IPS-15b (cell line): Measurements from ENCODE around the gene SLC12A8.
A peak's percentile ranks its signal among the peaks of the same experiment; 100 is the strongest.

ENCODE experiments used
- H3K27me3 ChIP-seq: one replicate; pipeline ENCODE4 v1.6.1; 2013; ENCODE audit warnings: low read length; ENCODE audit not compliant: control insufficient read depth, insufficient read depth
- H3K36me3 ChIP-seq: one replicate; pipeline ENCODE4 v1.6.1; 2013; ENCODE audit warnings: low read length; ENCODE audit not compliant: control insufficient read depth, insufficient read depth
- H3K4me1 ChIP-seq: one replicate; pipeline ENCODE4 v1.6.1; 2013; ENCODE audit warnings: mild to moderate bottlenecking, low read length; ENCODE audit not compliant: control insufficient read depth, insufficient read depth
- H3K4me3 ChIP-seq: one replicate; pipeline ENCODE4 v1.5.1; 2013; ENCODE audit warnings: low read depth, low read length
- H3K9ac ChIP-seq: one replicate; pipeline ENCODE4 v1.6.1; 2013; ENCODE audit warnings: low read depth, mild to moderate bottlenecking, low read length
- H3K9me3 ChIP-seq: one replicate; pipeline ENCODE4 v1.6.1; 2013; ENCODE audit warnings: mild to moderate bottlenecking, low read length; ENCODE audit not compliant: control insufficient read depth, insufficient read depth

Gene SLC12A8

GRCh38 chr3:125140818-125141595, 71.5 kb downstream of the SLC12A8 start:
- H3K4me3 ChIP-seq = peak overlapping the region; percentile 56
- no peak overlapping the region for H3K9ac ChIP-seq
- peaks cover 15% of the 10 kb centered on the region for H3K4me1 ChIP-seq
- H3K9me3 ChIP-seq = no peaks in the 10 kb centered on the region
- peaks cover 14% of the 10 kb centered on the region for H3K27me3 ChIP-seq
- no peaks in the 10 kb centered on the region for H3K36me3 ChIP-seq

GRCh38 chr3:125140011-125140817, 72.3 kb downstream of the SLC12A8 start:
- Histone ChIP-seq H3K27me3 (peaks cover 14% of the 10 kb centered on the region), H3K4me3 (no peak overlapping the region), H3K4me1 (peaks cover 15% of the 10 kb centered on the region), H3K9me3 (no peaks in the 10 kb centered on the region), H3K9ac (no peak overlapping the region), H3K36me3 (no peaks in the 10 kb centered on the region)

GRCh38 chr3:125139386-125139785, 73.2 kb downstream of the SLC12A8 start:
- H3K36me3 ChIP-seq = no peaks in the 10 kb centered on the region
- no peak overlapping the region for H3K4me3 ChIP-seq
- H3K27me3 ChIP-seq = peaks cover 14% of the 10 kb centered on the region
- H3K9ac ChIP-seq = no peak overlapping the region
- H3K4me1 ChIP-seq = peaks cover 15% of the 10 kb centered on the region
- H3K9me3 ChIP-seq = no peaks in the 10 kb centered on the region

GRCh38 chr3:125137358-125138033, 75.1 kb downstream of the SLC12A8 start:
- Histone ChIP-seq H3K36me3 (no peaks in the 10 kb centered on the region), H3K4me3 (no peak overlapping the region), H3K9me3 (no peaks in the 10 kb centered on the region), H3K9ac (no peak overlapping the region), H3K27me3 (peaks cover 11% of the 10 kb centered on the region), H3K4me1 (peaks cover 5% of the 10 kb centered on the region)

- Histone ChIP-seq H3K9me3 (no peaks in the 10 kb centered on the region), H3K4me3 (no peak overlapping the region), H3K27me3 (peaks cover 7% of the 10 kb centered on the region), H3K4me1 (no peaks in the 10 kb centered on the region), H3K9ac (no peak overlapping the region), H3K36me3 (no peaks in the 10 kb centered on the region)
These were observed 75.6 kb downstream of the SLC12A8 start for GRCh38 chr3:125136966-125137357.

GRCh38 chr3:125136515-125136914, 76.0 kb downstream of the SLC12A8 start:
- Histone ChIP-seq H3K9me3 (no peaks in the 10 kb centered on the region), H3K36me3 (no peaks in the 10 kb centered on the region), H3K4me1 (no peaks in the 10 kb centered on the region), H3K9ac (no peak overlapping the region), H3K4me3 (no peak overlapping the region), H3K27me3 (peaks cover 7% of the 10 kb centered on the region)

- Histone ChIP-seq H3K36me3 (no peaks in the 10 kb centered on the region), H3K4me1 (no peaks in the 10 kb centered on the region), H3K9ac (no peak overlapping the region), H3K9me3 (no peaks in the 10 kb centered on the region), H3K27me3 (no peaks in the 10 kb centered on the region), H3K4me3 (no peak overlapping the region)
These were observed 77.6 kb downstream of the SLC12A8 start for GRCh38 chr3:125134952-125135351.

GRCh38 chr3:125132815-125133214, 79.7 kb downstream of the SLC12A8 start:
- no peak overlapping the region for H3K9ac ChIP-seq
- H3K9me3 ChIP-seq = no peaks in the 10 kb centered on the region
- no peaks in the 10 kb centered on the region for H3K4me1 ChIP-seq
- no peaks in the 10 kb centered on the region for H3K27me3 ChIP-seq
- H3K36me3 ChIP-seq = no peaks in the 10 kb centered on the region
- H3K4me3 ChIP-seq = no peak overlapping the region

GRCh38 chr3:125129512-125129997, 83.0 kb downstream of the SLC12A8 start:
- H3K4me3 ChIP-seq = no peak overlapping the region
- H3K4me1 ChIP-seq = no peaks in the 10 kb centered on the region
- no peak overlapping the region for H3K9ac ChIP-seq

GRCh38 chr3:125128861-125129501, 83.6 kb downstream of the SLC12A8 start:
- Histone ChIP-seq H3K4me1 (no peaks in the 10 kb centered on the region), H3K4me3 (no peak overlapping the region), H3K9me3 (no peaks in the 10 kb centered on the region), H3K36me3 (no peaks in the 10 kb centered on the region), H3K27me3 (no peaks in the 10 kb centered on the region), H3K9ac (no peak overlapping the region)

More at GRCh38 chr3:125129512-125129997, 83.0 kb downstream of the SLC12A8 start:
- Histone ChIP-seq H3K36me3 (no peaks in the 10 kb centered on the region), H3K27me3 (no peaks in the 10 kb centered on the region), H3K9me3 (no peaks in the 10 kb centered on the region)

GRCh38 chr3:125126323-125126722, 86.2 kb downstream of the SLC12A8 start:
- Histone ChIP-seq H3K36me3 (no peaks in the 10 kb centered on the region), H3K4me3 (no peak overlapping the region), H3K9ac (no peak overlapping the region), H3K4me1 (peaks cover 8% of the 10 kb centered on the region), H3K9me3 (no peaks in the 10 kb centered on the region), H3K27me3 (no peaks in the 10 kb centered on the region)
